RPMI8226 (cell line): ENCODE measurements around the gene FAM83E.
A peak's percentile ranks its signal among the peaks of the same experiment; 100 is the strongest.
"Not testable (repeated sequence)": the region's sequence is repeated elsewhere in the genome, so short reads cannot be mapped to it uniquely, and the experiment has no call there.

Experiments
- DNase-seq: peaks from one replicate; pipeline ENCODE4 v3.0.0-alpha.2; 2015

FAM83E gene

GRCh38 chr19:48639483-48640375 lies 24.9 kb upstream of the FAM83E start:
- DNase-seq: no peak

- DNase-seq: no peak
Observed at GRCh38 chr19:48638831-48639381, 24.0 kb upstream of the FAM83E start.

DNA sequence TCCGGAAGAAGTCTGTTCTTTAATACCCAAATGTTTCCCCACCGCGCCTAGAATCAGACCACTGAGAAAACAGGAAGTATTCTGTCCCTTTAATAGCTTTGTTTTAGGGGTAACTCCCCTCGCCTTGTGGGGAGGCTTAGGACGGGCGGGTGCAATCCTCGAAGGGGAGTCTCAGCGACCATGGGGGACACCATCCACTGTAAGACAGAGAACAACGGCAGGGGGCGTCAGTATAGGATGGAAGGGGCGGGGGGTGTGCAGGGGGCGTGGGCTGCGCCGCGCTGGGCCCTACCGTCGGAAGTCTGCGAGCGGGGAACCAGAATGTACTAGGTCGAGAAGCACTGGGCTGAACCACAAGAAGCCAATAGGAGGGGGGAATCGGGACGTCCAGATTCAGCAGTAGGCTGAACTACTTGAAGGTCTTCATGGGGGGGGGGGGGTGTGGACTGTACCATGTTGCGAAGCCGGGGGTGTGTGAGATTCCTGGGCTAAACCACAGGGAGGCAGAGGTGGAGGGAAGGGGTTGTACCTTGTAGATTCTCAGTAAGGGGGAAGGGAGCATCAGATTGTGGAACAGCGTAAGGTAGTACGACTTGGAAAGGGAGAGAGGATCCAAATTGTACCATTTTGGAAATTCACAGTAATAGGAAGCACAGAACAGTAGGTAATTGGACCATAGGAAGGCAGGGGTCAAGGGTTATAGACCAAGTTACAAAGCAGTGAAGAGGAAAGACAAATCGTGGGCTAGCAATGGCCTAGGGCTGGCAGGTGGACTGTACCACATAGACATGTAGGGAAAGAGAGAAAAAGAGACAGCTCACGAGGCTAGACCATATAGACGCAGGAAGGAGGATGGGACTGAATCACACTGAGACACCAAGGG lies 23.3 kb upstream of the FAM83E start:
- DNase-seq: peak; percentile 91

DNA sequence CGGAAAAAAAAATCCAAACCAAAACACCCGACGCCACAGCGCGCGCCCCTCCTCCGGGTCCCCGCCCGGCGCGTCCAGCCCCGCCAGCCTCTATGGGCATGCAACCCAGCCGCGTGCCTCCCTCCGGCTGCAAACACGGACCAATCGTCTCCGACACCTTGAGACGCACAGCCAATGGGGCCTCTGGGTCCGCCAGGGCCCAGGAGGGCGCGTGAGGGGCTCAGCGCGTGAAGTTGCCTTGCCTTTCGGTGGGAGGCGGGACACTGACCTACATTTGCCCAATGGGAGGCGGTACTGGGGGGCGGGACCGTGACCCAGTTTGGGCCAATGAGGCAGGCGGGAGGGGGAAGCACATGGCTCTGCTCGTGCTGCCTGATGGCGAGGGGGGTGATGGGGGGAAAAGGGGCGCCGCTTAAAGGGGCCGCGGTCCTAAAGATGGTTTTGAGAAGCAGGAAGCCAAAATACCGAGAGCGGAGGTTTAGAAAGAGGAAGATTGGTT lies 22.6 kb upstream of the FAM83E start:
- peak; percentile 97 for DNase-seq

GRCh38 chr19:48636859-48637448 lies 22.1 kb upstream of the FAM83E start, which contains the start of gene DBP:
Gene DBP, minus strand, starts transcription at chr19:48637379. Its CDS starts 385 bp downstream, at chr19:48636994.
- peak; percentile 56 for DNase-seq

DNA sequence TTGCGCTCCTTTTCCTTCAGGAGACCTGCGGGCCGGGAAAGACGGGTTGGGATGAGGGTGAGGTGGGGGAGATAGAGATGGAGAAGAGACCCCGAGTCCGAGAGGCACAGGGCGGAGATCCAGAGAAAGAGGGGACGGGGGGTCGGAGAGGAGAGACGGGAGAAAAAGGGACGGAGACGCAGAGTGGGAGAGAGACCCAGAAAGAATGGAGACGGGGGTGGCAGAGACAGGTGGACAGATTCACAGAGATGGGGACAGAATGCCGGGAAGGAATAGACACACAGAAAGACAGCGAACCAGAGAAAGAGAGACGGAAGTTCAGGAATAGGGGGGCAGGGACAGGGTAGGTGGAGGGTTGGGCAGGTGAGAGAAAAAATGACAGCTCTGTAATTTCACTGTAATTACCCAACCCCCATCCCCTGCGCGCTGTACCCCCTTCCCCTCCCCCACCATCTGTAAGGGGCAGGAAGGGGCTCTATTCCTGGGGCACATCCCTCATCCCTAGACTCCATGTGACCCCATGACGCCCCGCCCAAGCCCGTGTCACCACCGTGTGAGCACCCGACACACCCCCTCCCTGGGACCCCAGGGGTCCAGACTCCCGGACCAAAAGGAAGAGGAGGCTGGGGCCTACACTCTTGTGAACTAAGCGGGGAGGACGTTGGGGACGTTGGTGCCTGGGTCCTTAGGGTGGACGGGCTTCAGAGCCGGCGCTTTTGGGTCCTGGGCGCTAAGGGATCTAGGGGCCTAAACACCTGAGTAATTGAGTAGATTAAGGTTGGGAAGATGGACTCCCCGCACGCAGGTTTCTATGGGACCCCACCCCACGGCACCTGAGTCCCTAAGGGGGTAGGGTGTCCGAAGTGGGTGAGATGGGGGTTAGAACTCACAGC lies 21.3 kb upstream of the FAM83E start:
- peak; percentile 37 for DNase-seq

DNA sequence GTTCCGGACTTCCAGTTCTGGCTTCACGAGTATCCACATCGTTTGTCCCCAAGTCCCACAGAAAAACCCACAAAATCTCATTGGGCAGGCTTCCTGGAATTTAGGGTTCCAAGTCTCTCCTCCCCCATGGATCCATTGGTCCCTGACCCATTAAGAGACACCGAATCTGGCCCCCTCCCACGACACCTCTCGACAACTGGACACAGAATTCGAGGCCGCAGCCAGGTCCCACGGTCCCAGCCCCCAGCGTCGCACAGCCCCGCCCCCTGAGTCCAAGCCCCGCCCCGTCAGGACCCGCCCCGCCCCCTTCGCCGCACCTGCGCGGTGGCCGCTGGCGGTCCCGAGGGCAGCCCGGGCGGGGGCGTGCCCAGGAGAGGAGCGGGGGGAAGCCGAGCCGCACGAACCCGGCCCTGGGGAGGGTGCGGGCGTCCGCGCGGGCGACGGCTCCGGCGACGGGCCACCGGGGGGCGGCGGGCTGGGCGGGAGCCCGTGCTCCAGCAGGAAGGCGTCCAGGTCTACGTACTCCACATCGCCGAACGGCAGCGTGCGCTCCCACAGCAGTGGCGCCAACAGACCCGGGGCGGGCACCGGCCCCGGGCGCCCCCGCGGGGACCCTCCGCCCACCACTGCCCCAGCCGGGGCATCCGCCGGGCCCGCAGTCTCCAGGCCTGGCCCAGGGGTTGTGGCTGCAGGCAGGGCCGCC lies 20.5 kb upstream of the FAM83E start:
- peak; percentile 77 for DNase-seq

GRCh38 chr19:48634424-48635262 lies 19.8 kb upstream of the FAM83E start:
- peak; percentile 96 for DNase-seq

- no peak for DNase-seq
Observed at GRCh38 chr19:48634036-48634342, 19.1 kb upstream of the FAM83E start.

GRCh38 chr19:48633148-48634035 lies 18.5 kb upstream of the FAM83E start:
- DNase-seq: no peak

GRCh38 chr19:48632692-48633147 lies 17.8 kb upstream of the FAM83E start:
- DNase-seq: no peak

DNA sequence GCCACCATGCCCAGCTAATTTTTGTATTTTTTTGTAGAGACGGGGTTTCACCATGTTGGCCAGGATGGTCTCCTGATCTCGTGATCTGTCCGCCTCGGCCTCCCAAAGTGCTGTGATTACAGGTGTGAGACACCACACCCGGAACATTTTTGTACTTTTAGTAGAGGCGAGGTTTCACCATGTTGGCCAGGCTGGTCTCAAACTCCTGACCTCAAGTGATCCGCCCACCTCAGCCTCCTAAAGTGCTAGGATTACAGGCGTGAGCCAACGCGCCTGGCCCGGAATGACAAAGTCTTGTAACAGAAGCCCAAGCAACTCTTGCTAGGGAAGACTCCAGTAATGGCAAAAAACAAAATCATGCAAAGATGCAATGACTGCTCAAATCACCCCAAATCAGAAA lies 17.4 kb upstream of the FAM83E start:
- DNase-seq: not testable (repeated sequence)

GRCh38 chr19:48631225-48631624 lies 16.3 kb upstream of the FAM83E start:
- no peak for DNase-seq

- no peak for DNase-seq
Observed at GRCh38 chr19:48630296-48631063, 15.6 kb upstream of the FAM83E start.

DNA sequence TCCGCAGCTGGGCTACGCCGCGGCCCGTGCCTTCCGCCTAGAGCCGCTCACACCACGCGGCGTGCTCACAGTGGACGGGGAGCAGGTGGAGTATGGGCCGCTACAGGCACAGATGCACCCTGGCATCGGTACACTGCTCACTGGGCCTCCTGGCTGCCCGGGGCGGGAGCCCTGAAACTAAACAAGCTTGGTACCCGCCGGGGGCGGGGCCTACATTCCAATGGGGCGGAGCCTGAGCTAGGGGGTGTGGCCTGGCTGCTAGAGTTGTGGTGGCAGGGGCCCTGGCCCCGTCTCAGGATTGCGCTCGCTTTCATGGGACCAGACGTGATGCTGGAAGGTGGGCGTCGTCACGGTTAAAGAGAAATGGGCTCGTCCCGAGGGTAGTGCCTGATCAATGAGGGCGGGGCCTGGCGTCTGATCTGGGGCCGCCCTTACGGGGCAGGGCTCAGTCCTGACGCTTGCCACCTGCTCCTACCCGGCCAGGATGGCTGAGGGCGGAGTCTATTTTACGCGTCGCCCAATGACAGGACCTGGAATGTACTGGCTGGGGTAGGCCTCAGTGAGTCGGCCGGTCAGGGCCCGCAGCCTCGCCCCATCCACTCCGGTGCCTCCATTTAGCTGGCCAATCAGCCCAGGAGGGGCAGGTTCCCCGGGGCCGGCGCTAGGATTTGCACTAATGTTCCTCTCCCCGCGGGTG lies 14.9 kb upstream of the FAM83E start:
- no peak for DNase-seq

- no peak for DNase-seq
Observed at GRCh38 chr19:48629297-48629598, 14.4 kb upstream of the FAM83E start.

- no peak for DNase-seq
Observed at GRCh38 chr19:48628486-48629296, 13.8 kb upstream of the FAM83E start.
